Transverse colon (tissue), 4 donors: ENCODE data around the gene KAZN. TPM values are rescaled to one million over a fixed set of nuclear protein-coding genes. Genes with fewer than 3 reads are reported as not detected.

Experiments used
- DNase-seq: peaks from one replicate; pipeline ENCODE4 v3.0.0-alpha.2; 2019
- H3K27ac ChIP-seq, 4 donors: fragments of 200-600 bp; sonication (generic); 2 replicates each; pipeline ENCODE4 v1.5.1; 2016 to 2018; ENCODE audit warnings: inconsistent platforms in 4 of 4
- H3K27me3 ChIP-seq: fragments of 200-600 bp; sonication (generic); 2 replicates; pipeline ENCODE4 v1.5.1; 2017; ENCODE audit warnings: inconsistent platforms
- H3K36me3 ChIP-seq, 4 donors: fragments of 200-600 bp; sonication (generic); 2 replicates each; pipeline ENCODE4 v1.5.1; 2017 to 2019; ENCODE audit warnings: inconsistent platforms in 4 of 4
- H3K4me1 ChIP-seq, 4 donors: fragments of 200-600 bp; sonication (generic); 2 replicates each; pipeline ENCODE4 v1.5.1; 2017 to 2020; ENCODE audit warnings: inconsistent platforms in 4 of 4
- H3K4me3 ChIP-seq, 4 donors: fragments of 200-600 bp; sonication (generic); 1 replicate in 1 of 4; 2 replicates in 3 of 4; pipeline versions ENCODE4 v1.5.1 to v1.6.1; 2017 to 2019; ENCODE audit warnings: inconsistent platforms in 4 of 4
- H3K9me3 ChIP-seq, 2 donors: fragments of 200-600 bp; sonication (generic); 2 replicates each; pipeline ENCODE4 v1.5.1; 2017 to 2019; ENCODE audit warnings: inconsistent platforms in 2 of 2
- EP300 ChIP-seq: sonication (generic); formaldehyde crosslinking; IDR thresholded peaks from one replicate; pipeline ENCODE4 v1.6.1; 2017; ENCODE audit warnings: antibody characterized with exemption, low read depth
- POLR2A ChIP-seq: fragments of 450-650 bp; IDR thresholded peaks from one replicate; pipeline ENCODE4 v1.6.1; 2016; ENCODE audit warnings: antibody characterized with exemption, mild to moderate bottlenecking, moderate library complexity
- POLR2AphosphoS5 ChIP-seq, 3 donors: sonication (generic); formaldehyde crosslinking; IDR thresholded peaks; one replicate each; pipeline ENCODE4 v1.6.1; 2016; ENCODE audit warnings: antibody characterized with exemption in 3 of 3
- whole genome bisulfite sequencing, 2 donors: methylation state at CpG; one replicate each; pipeline ENCODE4 v1.1.5; 2018; ENCODE audit warnings: low coverage in 1 of 2; 5-methylcytosine and 5-hydroxymethylcytosine counted together
- in situ Hi-C, 4 donors: fragments of 200-750 bp; cut with MboI; loops; one replicate each; pipeline versions ENCODE4 v1.15.0 to v1.15.1; 2017; ENCODE audit warnings: low sequenced_read_pairs in 3 of 4, low pct_ligation_motif_present in 1 of 4, low pct_unique_long_range_greater_than_20kb in 1 of 4
- intact Hi-C: fragments of 100-400 bp; cut with DNase I; formaldehyde crosslinking; loops from one replicate; pipeline ENCODE4 v1.15.1; 2023; ENCODE audit warnings: low total_unique reads
- total RNA-seq, 4 donors: library from RNA; depleted of rRNA; stranded (reverse); fragments of >200 nt; gene quantifications; one replicate each; pipeline ENCODE4 v1.1.0, GENCODE V29; 2016
- TF ChIP-seq, protein P1 (sequence below), 5 experiments: fragments of 200-600 bp in 3 of 5; fragments of 450-650 bp in 2 of 5; sonication (generic) in 3 of 5; IDR thresholded peaks; 1 replicate in 2 of 5; 2 replicates in 3 of 5; pipeline ENCODE4 v1.5.1; 2016 to 2017; ENCODE audit warnings: antibody characterized with exemption in 5 of 5, inconsistent platforms in 3 of 5, mild to moderate bottlenecking in 2 of 5, moderate library complexity in 1 of 5

The KAZN gene
- total RNA-seq, 4 donors from 2014 or later, result 12.0 to 17.1 (median 16.2) TPM

DNA sequence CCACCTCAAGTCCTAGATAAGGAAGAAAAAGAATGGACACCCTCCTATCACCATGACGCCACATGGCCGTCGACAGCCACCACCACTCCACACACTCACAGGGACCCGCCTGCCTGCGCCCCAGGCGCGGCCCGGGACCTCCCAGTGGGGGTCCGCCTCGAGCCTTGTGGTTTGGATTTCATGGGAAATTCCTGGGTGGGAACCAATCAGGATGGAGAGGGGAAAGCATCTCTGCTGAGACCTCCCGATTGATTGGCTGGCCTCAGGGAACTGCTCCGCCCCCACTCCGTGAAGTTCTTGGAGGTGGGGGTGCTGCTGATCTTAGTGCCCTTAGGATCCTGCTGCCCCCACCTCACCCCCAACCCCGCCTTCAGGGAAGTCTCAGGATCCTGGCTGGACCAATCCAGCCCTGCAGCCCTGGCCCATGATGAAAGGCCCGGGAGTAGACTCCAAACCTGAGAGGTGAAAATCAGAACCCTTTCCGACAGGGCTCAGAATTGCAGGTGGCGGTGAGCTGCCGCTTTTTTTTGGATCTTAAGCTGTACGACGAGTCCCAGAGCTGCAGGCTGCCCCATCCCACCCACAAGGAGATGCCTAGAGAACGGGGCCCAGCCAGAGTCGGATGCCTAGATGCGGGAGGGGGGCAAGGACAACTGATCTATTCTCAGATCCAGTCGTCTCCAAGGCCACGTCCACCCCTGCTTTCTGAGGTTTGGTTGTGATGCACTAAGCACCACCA is 526.0 kb downstream of the KAZN start:
- TF ChIP-seq EP300, result no peak
- TF ChIP-seq, protein P1, sequence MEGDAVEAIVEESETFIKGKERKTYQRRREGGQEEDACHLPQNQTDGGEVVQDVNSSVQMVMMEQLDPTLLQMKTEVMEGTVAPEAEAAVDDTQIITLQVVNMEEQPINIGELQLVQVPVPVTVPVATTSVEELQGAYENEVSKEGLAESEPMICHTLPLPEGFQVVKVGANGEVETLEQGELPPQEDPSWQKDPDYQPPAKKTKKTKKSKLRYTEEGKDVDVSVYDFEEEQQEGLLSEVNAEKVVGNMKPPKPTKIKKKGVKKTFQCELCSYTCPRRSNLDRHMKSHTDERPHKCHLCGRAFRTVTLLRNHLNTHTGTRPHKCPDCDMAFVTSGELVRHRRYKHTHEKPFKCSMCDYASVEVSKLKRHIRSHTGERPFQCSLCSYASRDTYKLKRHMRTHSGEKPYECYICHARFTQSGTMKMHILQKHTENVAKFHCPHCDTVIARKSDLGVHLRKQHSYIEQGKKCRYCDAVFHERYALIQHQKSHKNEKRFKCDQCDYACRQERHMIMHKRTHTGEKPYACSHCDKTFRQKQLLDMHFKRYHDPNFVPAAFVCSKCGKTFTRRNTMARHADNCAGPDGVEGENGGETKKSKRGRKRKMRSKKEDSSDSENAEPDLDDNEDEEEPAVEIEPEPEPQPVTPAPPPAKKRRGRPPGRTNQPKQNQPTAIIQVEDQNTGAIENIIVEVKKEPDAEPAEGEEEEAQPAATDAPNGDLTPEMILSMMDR (IDR thresholded peaks at IDR 0.05), result no peak
- TF ChIP-seq POLR2AphosphoS5 (IDR thresholded peaks at IDR 0.05), result no peak
- no peak for TF ChIP-seq POLR2A
- intact Hi-C loops, result loop anchor here (10.0 kb wide), 1 partner anchor 310 kb away; the partner anchor contains the start of gene CTRC
- in situ Hi-C loops, result loop anchor here (5.0 to 25.0 kb wide), 3 partner anchors 173 to 313 kb away; partner anchors contain the start of gene CTRC (in 3 of the 4)
- no peak overlapping the region for H3K27ac ChIP-seq
- H3K4me1 ChIP-seq, result no peaks in the 10 kb centered on the region
- H3K9me3 ChIP-seq, result no peaks in the 10 kb centered on the region
- H3K36me3 ChIP-seq, result no peaks in the 10 kb centered on the region
- H3K4me3 ChIP-seq, result no peak overlapping the region
- no peaks in the 10 kb centered on the region for H3K27me3 ChIP-seq
- no peak for DNase-seq
- 90% methylated on average over 22 of the region's 25 CpGs; no CpG with 5 or more reads in 1 of the 2 donors for WGBS, 2 donors

DNA sequence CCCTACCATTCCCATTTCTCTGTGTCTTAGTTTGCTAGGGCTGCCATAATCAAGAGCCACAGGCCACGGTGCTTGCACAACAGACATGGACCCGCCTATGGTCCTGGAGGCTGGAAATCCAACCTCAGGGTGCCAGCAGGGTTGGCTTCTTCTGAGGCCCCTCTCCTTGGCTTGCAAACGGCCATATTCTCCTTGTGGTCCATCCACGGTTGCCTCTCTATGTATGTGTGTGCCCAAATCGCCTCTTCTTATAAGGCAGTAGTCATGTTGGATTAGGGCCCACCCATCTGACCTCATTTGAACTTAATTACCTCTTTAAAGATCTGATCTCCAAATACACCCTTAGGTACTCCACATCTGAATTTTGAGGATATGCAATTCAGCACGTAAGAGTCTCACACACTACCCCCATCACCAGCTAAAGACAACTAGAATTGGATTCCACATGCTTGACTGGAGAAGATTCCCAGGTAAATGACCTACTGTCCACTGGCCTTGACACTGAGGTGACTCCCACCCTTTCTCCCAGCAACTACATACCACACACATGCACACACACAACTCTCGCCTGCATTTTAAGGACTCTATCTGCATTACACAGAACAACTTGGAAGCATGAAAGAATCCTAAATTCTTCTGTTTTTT is 526.7 kb downstream of the KAZN start:
- intact Hi-C loops, result loop anchor here (10.0 kb wide), 1 partner anchor 310 kb away; the partner anchor contains the start of gene CTRC
- TF ChIP-seq, protein P1 (IDR thresholded peaks at IDR 0.05), result no peak
- TF ChIP-seq POLR2AphosphoS5 (IDR thresholded peaks at IDR 0.05), result no peak
- no peak for TF ChIP-seq POLR2A
- no peak for TF ChIP-seq EP300
- WGBS, 2 donors, result 86 to 97% methylated on average over 5 to 7 of the region's 7 CpGs
- in situ Hi-C loops, result loop anchor here (5.0 to 25.0 kb wide), 3 partner anchors 172 to 312 kb away; partner anchors contain the start of gene CTRC (in 3 of the 4)
- Histone ChIP-seq H3K27me3 (no peaks in the 10 kb centered on the region), H3K4me3 (no peak overlapping the region), H3K36me3 (no peaks in the 10 kb centered on the region), H3K9me3 (no peaks in the 10 kb centered on the region), H3K4me1 (no peaks in the 10 kb centered on the region), H3K27ac (no peak overlapping the region)
- DNase-seq, result no peak

DNA sequence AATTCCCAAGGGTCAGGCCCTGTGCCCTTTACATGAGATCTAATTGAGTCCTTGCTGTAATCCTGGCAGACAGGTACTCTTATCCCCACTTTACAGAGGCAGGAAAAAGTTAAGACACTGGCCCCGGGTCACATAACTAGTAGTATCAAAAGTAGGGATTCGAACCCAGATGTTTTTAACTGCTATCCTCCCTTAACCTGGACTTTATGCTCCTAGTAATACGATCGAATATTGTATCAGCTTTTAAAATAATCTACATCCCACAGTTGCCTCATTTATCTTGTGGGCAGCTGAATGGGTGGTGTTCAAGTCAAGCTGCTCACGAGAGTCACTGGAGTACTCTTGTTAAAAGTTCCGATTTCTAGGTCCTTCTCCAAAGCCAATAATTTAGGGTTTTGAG is 529.6 kb downstream of the KAZN start:
- no peak overlapping the region for H3K27ac ChIP-seq
- TF ChIP-seq EP300 (no peak), POLR2A (no peak), POLR2AphosphoS5 (IDR thresholded peaks at IDR 0.05) (no peak)
- TF ChIP-seq, protein P1 (IDR thresholded peaks at IDR 0.05), result no peak
- in situ Hi-C loops, result loop anchor here (5.0 to 25.0 kb wide), 3 partner anchors 169 to 309 kb away; partner anchors contain the start of gene CTRC (in 3 of the 4)
- H3K9me3 ChIP-seq, result no peaks in the 10 kb centered on the region
- no peak for DNase-seq
- no peak overlapping the region for H3K4me3 ChIP-seq
- WGBS, 2 donors, result 67 to 79% methylated on average over 5 to 6 of the region's 6 CpGs
- H3K36me3 ChIP-seq, result no peaks in the 10 kb centered on the region
- H3K4me1 ChIP-seq, result no peaks in the 10 kb centered on the region
- no peaks in the 10 kb centered on the region for H3K27me3 ChIP-seq
- intact Hi-C loops, result loop anchor here (2.0 to 10.0 kb wide), 2 partner anchors 177 to 307 kb away; partner anchors contain the start of gene CTRC
